Gastroesophageal sphincter (tissue), 4 donors: ENCODE data around the gene CAMK1D. TPM values are rescaled to one million over a fixed set of nuclear protein-coding genes. Genes with fewer than 3 reads are reported as not detected.

Experiments
- ATAC-seq: fragments of 150-250 bp; one replicate; pipeline ENCODE4 v1.9.1; 2016; ENCODE audit warnings: mild to moderate bottlenecking, moderate library complexity
- H3K27ac ChIP-seq, 4 donors: fragments of 200-600 bp; sonication (generic) in 3 of 4; 1 replicate in 3 of 4; 2 replicates in 1 of 4; pipeline ENCODE4 v1.5.1; 2016 to 2019
- H3K27me3 ChIP-seq: fragments of 200-600 bp; sonication (generic); one replicate; pipeline ENCODE4 v1.5.1; 2019
- H3K36me3 ChIP-seq, 2 donors: fragments of 200-600 bp; sonication (generic); one replicate each; pipeline ENCODE4 v1.5.1; 2019; ENCODE audit warnings: control low read depth in 1 of 2
- H3K4me1 ChIP-seq, 3 donors: fragments of 200-600 bp; sonication (generic); 1 replicate in 2 of 3; 2 replicates in 1 of 3; pipeline ENCODE4 v1.5.1; 2016 to 2019; ENCODE audit warnings: control low read depth in 2 of 3
- H3K4me3 ChIP-seq, 2 donors: fragments of 200-600 bp; sonication (generic); one replicate each; pipeline ENCODE4 v1.5.1; 2019; ENCODE audit warnings: mild to moderate bottlenecking in 1 of 2, moderate library complexity in 1 of 2
- H3K9me3 ChIP-seq, 3 donors: fragments of 200-600 bp; sonication (generic); one replicate each; pipeline ENCODE4 v1.5.1; 2017 to 2019; ENCODE audit warnings: control low read depth in 2 of 3
- CTCF ChIP-seq, 4 experiments: fragments of 200-600 bp in 2 of 4; fragments of 450-650 bp in 2 of 4; sonication (generic) in 1 of 4; IDR thresholded peaks; one replicate each; pipeline ENCODE4 v1.5.1; 2017 to 2019; ENCODE audit warnings: antibody characterized with exemption in 4 of 4, mild to moderate bottlenecking in 2 of 4, moderate library complexity in 2 of 4
- EP300 ChIP-seq: sonication (generic); formaldehyde crosslinking; IDR thresholded peaks from one replicate; pipeline ENCODE4 v1.6.1; 2017; ENCODE audit warnings: antibody characterized with exemption, mild to moderate bottlenecking
- POLR2A ChIP-seq, 2 donors: fragments of 450-650 bp; IDR thresholded peaks; one replicate each; pipeline ENCODE4 v1.6.1; 2017; ENCODE audit warnings: antibody characterized with exemption in 2 of 2, mild to moderate bottlenecking in 2 of 2, moderate library complexity in 1 of 2
- POLR2AphosphoS5 ChIP-seq: sonication (generic); formaldehyde crosslinking; IDR thresholded peaks from one replicate; pipeline ENCODE4 v1.6.1; 2017; ENCODE audit warnings: antibody characterized with exemption
- WGBS, 2 donors: methylation state at CpG; one replicate each; pipeline ENCODE4 v1.1.5; 2018; ENCODE audit warnings: low coverage in 1 of 2; 5-methylcytosine and 5-hydroxymethylcytosine counted together
- total RNA-seq, 4 donors: library from RNA; depleted of rRNA; stranded (reverse); fragments of >200 nt; gene quantifications; one replicate each; pipeline ENCODE4 v1.1.0, GENCODE V29; 2016

The CAMK1D gene
- total RNA-seq, 4 donors from 2014 or later, result 11.6 to 18.3 (median 15.3) TPM

DNA sequence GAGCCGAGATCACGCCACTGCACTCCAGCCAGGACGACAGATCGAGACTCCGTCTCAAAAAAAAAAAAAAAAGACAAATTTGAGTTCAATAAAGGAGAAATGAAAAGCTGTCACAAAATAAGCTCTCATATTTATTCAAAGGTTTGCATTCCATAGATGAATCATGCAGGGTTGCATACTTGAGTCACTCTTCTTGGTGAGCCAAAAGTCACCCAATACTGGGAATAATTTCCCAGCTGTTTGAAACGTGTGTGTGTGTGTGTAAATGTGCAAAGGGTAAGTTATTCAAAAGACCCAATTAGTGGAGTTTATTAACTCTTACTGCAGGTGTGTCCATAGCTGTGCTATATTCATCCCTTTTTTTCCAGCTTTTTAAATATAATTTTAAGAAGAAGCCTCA lies 354.5 kb downstream of the CAMK1D start:
- no peaks in the 10 kb centered on the region for H3K36me3 ChIP-seq
- H3K27ac ChIP-seq, result peak overlapping the region in 1 of 4 donors; percentile 57
- peaks cover 26 to 95% (median 34%) of the 10 kb centered on the region in 3 donors for H3K4me1 ChIP-seq
- TF ChIP-seq CTCF (IDR thresholded peaks at IDR 0.05) (no peak), EP300 (no peak), POLR2A (IDR thresholded peaks at IDR 0.05) (no peak), POLR2AphosphoS5 (peak; percentile 70)
- H3K9me3 ChIP-seq, result no peaks in the 10 kb centered on the region
- H3K4me3 ChIP-seq, result no peak overlapping the region
- WGBS, 2 donors, result 10 to 32% methylated on average over 2 to 6 of the region's 6 CpGs
- H3K27me3 ChIP-seq, result no peaks in the 10 kb centered on the region
- no peak for ATAC-seq

DNA sequence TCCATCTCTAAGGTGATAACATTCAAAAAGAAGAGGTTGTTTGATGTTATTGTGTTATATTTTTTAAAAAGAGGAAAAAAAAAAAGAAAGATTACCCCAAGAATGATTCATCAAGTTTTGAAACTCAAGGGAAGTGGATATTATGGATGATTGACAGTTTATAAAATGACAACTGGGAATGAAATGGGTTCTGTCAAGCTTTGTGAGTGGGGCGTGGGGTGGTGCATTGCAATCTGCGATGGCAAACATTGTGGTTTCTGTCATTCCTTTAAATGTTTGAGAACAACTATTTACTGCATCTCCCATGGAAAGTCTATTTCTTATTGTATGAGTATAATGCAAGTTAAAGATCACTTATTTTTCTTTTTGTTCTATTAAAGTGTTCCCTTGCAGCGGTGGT lies 355.1 kb downstream of the CAMK1D start:
- TF ChIP-seq POLR2AphosphoS5, result no peak
- TF ChIP-seq EP300, result no peak
- TF ChIP-seq CTCF (IDR thresholded peaks at IDR 0.05), result no peak
- Histone ChIP-seq H3K27ac (peak overlapping the region in 1 of 4 donors; percentile 81), H3K4me1 (peaks cover 33 to 95% (median 41%) of the 10 kb centered on the region in 3 donors), H3K36me3 (no peaks in the 10 kb centered on the region), H3K4me3 (no peak overlapping the region), H3K9me3 (no peaks in the 10 kb centered on the region), H3K27me3 (no peaks in the 10 kb centered on the region)
- 93 to 98% methylated on average over 3 of the region's 3 CpGs for WGBS, 2 donors
- no peak for ATAC-seq

DNA sequence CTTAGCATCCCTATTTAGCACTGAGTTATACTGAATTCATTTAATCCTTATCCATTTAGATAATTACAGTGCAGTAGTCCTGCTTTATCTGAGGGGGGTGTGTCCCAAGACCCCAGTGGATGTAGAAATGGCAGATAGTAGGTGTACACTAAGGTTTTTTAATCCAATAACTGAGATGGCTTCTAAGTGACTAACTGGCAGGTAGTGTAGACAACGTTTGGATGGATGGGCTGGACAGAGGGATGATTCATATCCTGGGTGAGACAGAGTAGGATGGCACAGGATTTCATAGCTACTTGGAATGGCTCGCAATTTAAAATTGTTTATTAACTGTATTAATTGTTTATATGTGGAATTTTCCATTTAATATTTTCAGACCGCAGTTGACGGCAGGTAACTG lies 356.6 kb downstream of the CAMK1D start:
- no peaks in the 10 kb centered on the region for H3K27me3 ChIP-seq
- 56 to 62% methylated on average over 4 of the region's 4 CpGs for WGBS, 2 donors
- H3K27ac ChIP-seq, result peak overlapping the region; percentile 81 to 95 (median 86)
- no peaks in the 10 kb centered on the region for H3K9me3 ChIP-seq
- peaks cover 41 to 95% (median 50%) of the 10 kb centered on the region in 3 donors for H3K4me1 ChIP-seq
- H3K36me3 ChIP-seq, result no peaks in the 10 kb centered on the region
- TF ChIP-seq EP300 (no peak), POLR2A (IDR thresholded peaks at IDR 0.05) (no peak), POLR2AphosphoS5 (no peak)
- no peak for ATAC-seq
- no peak overlapping the region for H3K4me3 ChIP-seq

DNA sequence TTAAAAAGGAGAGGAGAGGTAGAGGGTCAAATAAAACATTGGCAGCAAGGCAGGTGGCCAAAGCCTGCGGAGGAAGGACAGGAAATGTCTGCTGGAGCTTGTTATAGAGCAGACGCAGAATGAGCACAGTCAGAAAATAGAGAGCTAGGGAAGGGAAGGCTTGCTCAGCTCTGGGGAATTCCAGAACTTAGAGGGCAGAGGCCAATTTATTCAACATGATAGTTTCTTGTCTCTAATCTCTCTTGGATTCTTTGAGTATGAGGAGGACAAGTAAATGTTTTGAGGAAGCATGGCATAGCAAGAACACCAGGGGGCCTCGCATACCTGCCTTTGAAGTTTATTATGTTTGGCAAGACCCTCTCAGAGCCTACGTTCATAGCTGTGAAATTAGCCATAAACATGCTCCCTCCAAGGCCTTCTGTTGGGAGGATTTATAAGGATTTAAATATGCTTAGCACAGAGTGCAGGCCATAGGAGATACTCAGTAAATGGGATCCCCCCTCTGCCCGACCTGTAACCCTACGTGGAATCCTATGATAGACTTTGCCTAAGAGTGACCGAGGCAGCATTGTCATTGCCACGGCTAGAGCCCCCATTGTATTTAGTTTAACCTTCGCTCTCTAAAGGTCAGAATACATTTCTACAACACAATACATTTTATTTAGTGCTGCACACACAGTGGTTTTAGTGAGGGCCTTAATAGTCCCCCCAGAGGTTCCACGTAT lies 358.3 kb downstream of the CAMK1D start:
- Histone ChIP-seq H3K27ac (peak overlapping the region; percentile 81 to 95 (median 86)), H3K4me3 (no peak overlapping the region), H3K4me1 (peaks cover 41 to 86% (median 50%) of the 10 kb centered on the region in 3 donors), H3K9me3 (no peaks in the 10 kb centered on the region), H3K36me3 (no peaks in the 10 kb centered on the region), H3K27me3 (no peaks in the 10 kb centered on the region)
- WGBS, 2 donors, result 18 to 23% methylated on average over 10 of the region's 10 CpGs
- ATAC-seq, result peak; percentile 78
- TF ChIP-seq POLR2AphosphoS5 (peak; percentile 82), CTCF (IDR thresholded peaks at IDR 0.05) (peak; percentile 20 to 68 (median 56)), EP300 (no peak)

- WGBS, 2 donors, result 0% methylated on average over 1 to 2 of the region's 3 CpGs
- TF ChIP-seq CTCF (IDR thresholded peaks at IDR 0.05) (no peak), EP300 (no peak), POLR2AphosphoS5 (no peak), POLR2A (IDR thresholded peaks at IDR 0.05) (no peak)
- H3K4me3 ChIP-seq, result no peak overlapping the region
- no peaks in the 10 kb centered on the region for H3K9me3 ChIP-seq
- H3K4me1 ChIP-seq, result peaks cover 41 to 74% (median 44%) of the 10 kb centered on the region in 3 donors
- peak overlapping the region; percentile 81 to 95 (median 86) for H3K27ac ChIP-seq
- no peaks in the 10 kb centered on the region for H3K36me3 ChIP-seq
- H3K27me3 ChIP-seq, result no peaks in the 10 kb centered on the region
- no peak for ATAC-seq
Observed at GRCh38 chr10:12709000-12709401, 359.7 kb downstream of the CAMK1D start.
